ENCODE measurements around the gene CALML5.
A peak's percentile ranks its signal among the peaks of the same experiment; 100 is the strongest.

The CALML5 gene

GRCh38 chr10:5499493-5500140 is at the start of gene CALML5:
Gene CALML5 (minus strand): TSS chr10:5499570. CDS start chr10:5499438, 132 bp downstream.
- no peak for DNase-seq (ENCODE audit: low spot score)

- DNase-seq (ENCODE audit: low spot score): no peak
Measured at GRCh38 chr10:5547931-5548660, 48.7 kb upstream of the CALML5 start.

GRCh38 chr10:5547681-5547930 is 48.2 kb upstream of the CALML5 start:
- no peak for DNase-seq (ENCODE audit: low spot score)

- peak; percentile 16 for DNase-seq (ENCODE audit: low spot score)
Measured at GRCh38 chr10:5546891-5547680, 47.7 kb upstream of the CALML5 start.

GRCh38 chr10:5545778-5546710 is 46.7 kb upstream of the CALML5 start:
- no peak for DNase-seq (ENCODE audit: low spot score)

- DNase-seq (ENCODE audit: low spot score): no peak
Measured at GRCh38 chr10:5545426-5545777, 46.0 kb upstream of the CALML5 start.

GRCh38 chr10:5545011-5545410 is 45.6 kb upstream of the CALML5 start:
- DNase-seq (ENCODE audit: low spot score): no peak

GRCh38 chr10:5544216-5544805 is 44.9 kb upstream of the CALML5 start:
- DNase-seq (ENCODE audit: low spot score): no peak

GRCh38 chr10:5543623-5544022 is 44.3 kb upstream of the CALML5 start:
- no peak for DNase-seq (ENCODE audit: low spot score)

GRCh38 chr10:5542100-5542499 is 42.7 kb upstream of the CALML5 start:
- DNase-seq (ENCODE audit: low spot score): no peak

GRCh38 chr10:5540891-5541290 is 41.5 kb upstream of the CALML5 start:
- DNase-seq (ENCODE audit: low spot score): no peak

- DNase-seq (ENCODE audit: low spot score): no peak
Measured at GRCh38 chr10:5540080-5540479, 40.7 kb upstream of the CALML5 start.

GRCh38 chr10:5538892-5539651 is 39.7 kb upstream of the CALML5 start:
- no peak for DNase-seq (ENCODE audit: low spot score)

- DNase-seq (ENCODE audit: low spot score): no peak
Measured at GRCh38 chr10:5538446-5538845, 39.1 kb upstream of the CALML5 start.

- no peak for DNase-seq (ENCODE audit: low spot score)
Measured at GRCh38 chr10:5537684-5538083, 38.3 kb upstream of the CALML5 start.

- DNase-seq (ENCODE audit: low spot score): no peak
Measured at GRCh38 chr10:5536486-5537081, 37.2 kb upstream of the CALML5 start.

GRCh38 chr10:5534880-5535856 is 35.8 kb upstream of the CALML5 start:
- DNase-seq (ENCODE audit: low spot score): no peak

- DNase-seq (ENCODE audit: low spot score): no peak
Measured at GRCh38 chr10:5534051-5534821, 34.9 kb upstream of the CALML5 start.

Data from RKO (cell line).